Fibroblast of villous mesenchyme (primary cell): ENCODE measurements around the gene DARS1. TPM values are rescaled to one million over a fixed set of nuclear protein-coding genes. Genes with fewer than 3 reads are reported as not detected.

Source experiments
- DNase-seq: peaks from one replicate; pipeline ENCODE4 v3.0.0-alpha.2; 2010; ENCODE audit warnings: low read depth
- H3K4me3 ChIP-seq: 2 replicates; pipeline ENCODE4 v1.5.1; 2011; ENCODE audit warnings: low read depth, mild to moderate bottlenecking, low read length
- CTCF ChIP-seq: IDR thresholded peaks from 2 replicates; pipeline ENCODE4 v1.5.1; 2012; ENCODE audit warnings: low read depth, mild to moderate bottlenecking, low read length; ENCODE audit not compliant: insufficient read depth
- total RNA-seq: library from RNA; depleted of rRNA; stranded (reverse); fragments of >200 nt; gene quantifications from 2 replicates; pipeline ENCODE4 v1.2.3, GENCODE V29; 2012

Gene DARS1
- total RNA-seq, 1 donor, result 94.1 TPM

- H3K4me3 ChIP-seq, result no peak overlapping the region
- peak; percentile 32 for DNase-seq
- TF ChIP-seq CTCF, result no peak
Observed at GRCh38 chr2:135863233-135863632, 122.2 kb downstream of the DARS1 start.

GRCh38 chr2:135862718-135863117 is 122.7 kb downstream of the DARS1 start:
- DNase-seq, result no peak
- TF ChIP-seq CTCF, result no peak
- H3K4me3 ChIP-seq, result no peak overlapping the region

Other genes starting within 250 kb of the DARS1 start
- 66.7 and 96.3 TPM in 2 replicates for gene UBXN4, start 243.8 kb downstream of the DARS1 start, total RNA-seq
- gene LCT, start 148.4 kb downstream of the DARS1 start, total RNA-seq, result under 0.01 TPM in 1 of 2 replicates, not detected in the other
- 12.6 and 13.8 TPM in 2 replicates for gene MCM6, start 109.2 kb downstream of the DARS1 start, total RNA-seq
- not detected in 2 replicates for gene CXCR4, start 132.5 kb upstream of the DARS1 start, total RNA-seq